Hepatocyte (in vitro differentiated cells): ENCODE results near the gene NLRC5. TPM values are rescaled to one million over a fixed set of nuclear protein-coding genes. Genes with fewer than 3 reads are reported as not detected.

Experiments used
- DNase-seq: peaks from one replicate; pipeline ENCODE4 v3.0.0-alpha.2; 2016; ENCODE audit warnings: low spot score
- H2AFZ ChIP-seq: fragments of 200-600 bp; sonication (generic); 2 replicates; pipeline ENCODE4 v1.6.0; 2016; ENCODE audit warnings: antibody characterized with exemption, mild to moderate bottlenecking
- H3K27ac ChIP-seq: fragments of 200-600 bp; sonication (generic); 2 replicates; pipeline ENCODE4 v1.5.1; 2016; ENCODE audit warnings: mild to moderate bottlenecking
- H3K27me3 ChIP-seq: fragments of 200-600 bp; sonication (generic); 2 replicates; pipeline ENCODE4 v1.6.1; 2016
- H3K36me3 ChIP-seq: fragments of 200-600 bp; sonication (generic); replicated peaks from 2 replicates; pipeline ENCODE4 v1.5.1; 2016; ENCODE audit warnings: low read depth; ENCODE audit not compliant: insufficient read depth
- H3K4me1 ChIP-seq: fragments of 200-600 bp; sonication (generic); 2 replicates; pipeline ENCODE4 v1.5.1; 2016; ENCODE audit warnings: mild to moderate bottlenecking, moderate library complexity; ENCODE audit not compliant: insufficient read depth
- H3K4me2 ChIP-seq: fragments of 200-600 bp; sonication (generic); 2 replicates; pipeline ENCODE4 v1.6.0; 2016
- H3K4me3 ChIP-seq: fragments of 200-600 bp; sonication (generic); 2 replicates; pipeline ENCODE4 v1.5.1; 2016; ENCODE audit warnings: mild to moderate bottlenecking
- H3K79me2 ChIP-seq: fragments of 200-600 bp; sonication (generic); 2 replicates; pipeline ENCODE4 v1.6.0; 2017; ENCODE audit warnings: mild to moderate bottlenecking
- H3K9me2 ChIP-seq: fragments of 200-600 bp; sonication (generic); replicated peaks from 2 replicates; pipeline ENCODE4 v1.6.0; 2017; ENCODE audit warnings: mild to moderate bottlenecking; ENCODE audit not compliant: insufficient read depth
- H3K9me3 ChIP-seq: fragments of 200-600 bp; sonication (generic); 2 replicates; pipeline ENCODE4 v1.5.1; 2016; ENCODE audit warnings: low read depth, mild to moderate bottlenecking
- H4K20me1 ChIP-seq: fragments of 200-600 bp; sonication (generic); 2 replicates; pipeline ENCODE4 v1.6.0; 2016; ENCODE audit warnings: mild to moderate bottlenecking; ENCODE audit not compliant: insufficient read depth, poor library complexity, severe bottlenecking
- CTCF ChIP-seq: fragments of 200-600 bp; sonication (generic); IDR thresholded peaks from 2 replicates; pipeline ENCODE4 v1.5.1; 2016; ENCODE audit warnings: antibody characterized with exemption, mild to moderate bottlenecking; ENCODE audit not compliant: poor library complexity
- EZH2 ChIP-seq: fragments of 200-600 bp; sonication (generic); IDR thresholded peaks from 2 replicates; pipeline ENCODE4 v1.6.1; 2016; ENCODE audit warnings: antibody characterized with exemption, mild to moderate bottlenecking, borderline replicate concordance
- EZH2phosphoT487 ChIP-seq: fragments of 200-600 bp; sonication (generic); IDR thresholded peaks from one replicate; pipeline ENCODE4 v1.6.1; 2018; ENCODE audit warnings: antibody characterized with exemption, mild to moderate bottlenecking, low read depth, moderate library complexity; ENCODE audit not compliant: unreplicated experiment, severe bottlenecking
- WGBS: methylation state at CpG from one replicate; pipeline ENCODE4 v1.1.6; 2016; ENCODE audit warnings: low lambda C conversion rate; ENCODE audit errors: missing lambda C conversion rate; 5-methylcytosine and 5-hydroxymethylcytosine counted together
- polyA plus RNA-seq: library from polyadenylated mRNA; unstranded; fragments of >200 nt; fragmentation: Nextera tagmentation; extraction: Ambion mirVana; gene quantifications from 2 replicates; pipeline ENCODE4 v1.2.1, GENCODE V29; 2016
- total RNA-seq: library from RNA; depleted of rRNA; stranded (reverse); fragments of >200 nt; gene quantifications from 2 replicates; pipeline ENCODE4 v1.2.3, GENCODE V29; 2014

The NLRC5 gene
- total and polyA plus RNA-seq, 2 experiments from 2014 or later = 6.4 to 7.0 TPM

GRCh38 chr16:57008440-57008839 is 19.1 kb downstream of the NLRC5 start:
- no peaks in the 10 kb centered on the region for H4K20me1 ChIP-seq
- no peaks in the 10 kb centered on the region for H3K27me3 ChIP-seq
- H3K4me3 ChIP-seq = no peak overlapping the region
- no peak for DNase-seq
- no peak for TF ChIP-seq CTCF
- no peak for TF ChIP-seq EZH2
- TF ChIP-seq EZH2phosphoT487 = no peak
- no peaks in the 10 kb centered on the region for H3K9me3 ChIP-seq
- H3K36me3 ChIP-seq = no peaks in the 10 kb centered on the region
- H3K9me2 ChIP-seq = no peaks in the 10 kb centered on the region
- H3K4me2 ChIP-seq = no peak overlapping the region
- H2AFZ ChIP-seq = no peak overlapping the region
- WGBS = 92% methylated on average over 1 of the region's 1 CpG
- no peaks in the 10 kb centered on the region for H3K79me2 ChIP-seq
- no peaks in the 10 kb centered on the region for H3K4me1 ChIP-seq
- no peak overlapping the region for H3K27ac ChIP-seq

- no peak overlapping the region for H3K4me3 ChIP-seq
- WGBS = 74% methylated on average over 2 of the region's 2 CpGs
- no peaks in the 10 kb centered on the region for H3K79me2 ChIP-seq
- TF ChIP-seq CTCF (no peak), EZH2 (no peak), EZH2phosphoT487 (no peak)
- no peaks in the 10 kb centered on the region for H3K27me3 ChIP-seq
- H3K4me1 ChIP-seq = no peaks in the 10 kb centered on the region
- H3K27ac ChIP-seq = no peak overlapping the region
- DNase-seq = no peak
- H3K4me2 ChIP-seq = no peak overlapping the region
- H3K9me3 ChIP-seq = no peaks in the 10 kb centered on the region
- H3K9me2 ChIP-seq = no peaks in the 10 kb centered on the region
- H2AFZ ChIP-seq = no peak overlapping the region
- H3K36me3 ChIP-seq = no peaks in the 10 kb centered on the region
- H4K20me1 ChIP-seq = no peaks in the 10 kb centered on the region
Measured at GRCh38 chr16:57009643-57010170, 20.4 kb downstream of the NLRC5 start.

- Histone ChIP-seq H3K36me3 (no peaks in the 10 kb centered on the region), H3K9me3 (no peaks in the 10 kb centered on the region), H3K27me3 (no peaks in the 10 kb centered on the region), H3K79me2 (no peaks in the 10 kb centered on the region), H3K9me2 (no peaks in the 10 kb centered on the region), H3K27ac (no peak overlapping the region), H3K4me3 (no peak overlapping the region), H2AFZ (no peak overlapping the region), H4K20me1 (no peaks in the 10 kb centered on the region), H3K4me1 (no peaks in the 10 kb centered on the region), H3K4me2 (no peak overlapping the region)
- 73% methylated on average over 12 of the region's 13 CpGs for WGBS
- DNase-seq = no peak
- no peak for TF ChIP-seq CTCF
- TF ChIP-seq EZH2 = no peak
- TF ChIP-seq EZH2phosphoT487 = no peak
Measured at GRCh38 chr16:57012353-57012752, 23.0 kb downstream of the NLRC5 start.

- Histone ChIP-seq H3K27ac (no peak overlapping the region), H3K79me2 (no peaks in the 10 kb centered on the region)
Measured at GRCh38 chr16:57013229-57013628, 23.9 kb downstream of the NLRC5 start.

More at GRCh38 chr16:57013229-57013628, 23.9 kb downstream of the NLRC5 start:
- Histone ChIP-seq H2AFZ (no peak overlapping the region), H3K36me3 (no peaks in the 10 kb centered on the region), H3K4me1 (no peaks in the 10 kb centered on the region), H4K20me1 (no peaks in the 10 kb centered on the region), H3K4me2 (no peak overlapping the region), H3K27me3 (no peaks in the 10 kb centered on the region), H3K9me2 (no peaks in the 10 kb centered on the region), H3K4me3 (no peak overlapping the region), H3K9me3 (no peaks in the 10 kb centered on the region)
- DNase-seq = no peak
- WGBS = 79% methylated on average over 2 of the region's 2 CpGs
- TF ChIP-seq EZH2phosphoT487 (no peak), CTCF (no peak), EZH2 (no peak)
